IgD-negative memory B cell (primary cell): ENCODE measurements around the gene PDE11A. TPM values are rescaled to one million over a fixed set of nuclear protein-coding genes. Genes with fewer than 3 reads are reported as not detected.

Experiments used
- H3K27ac Mint-ChIP-seq, 3 donors: one replicate each; pipeline ENCODE4 v1.8.0; 2020 to 2022; ENCODE audit warnings: mild to moderate bottlenecking in 3 of 3, mixed read lengths in 3 of 3, moderate library complexity in 1 of 3
- H3K27me3 Mint-ChIP-seq: one replicate; pipeline ENCODE4 v1.8.0; 2021; ENCODE audit warnings: mixed read lengths
- H3K36me3 Mint-ChIP-seq: one replicate; pipeline ENCODE4 v1.8.0; 2020; ENCODE audit warnings: mild to moderate bottlenecking, mixed read lengths
- H3K4me1 Mint-ChIP-seq, 3 donors: one replicate each; pipeline ENCODE4 v1.8.0; 2020 to 2022; ENCODE audit warnings: mixed read lengths in 3 of 3, mild to moderate bottlenecking in 1 of 3
- H3K4me3 Mint-ChIP-seq, 4 donors: one replicate each; pipeline ENCODE4 v1.8.0; 2020 to 2022; ENCODE audit warnings: mild to moderate bottlenecking in 4 of 4, mixed read lengths in 4 of 4, moderate library complexity in 3 of 4
- H3K9me3 Mint-ChIP-seq, 3 donors: one replicate each; pipeline ENCODE4 v1.8.0; 2020 to 2021; ENCODE audit warnings: mixed read lengths in 3 of 3, mild to moderate bottlenecking in 1 of 3
- polyA plus RNA-seq: library from polyadenylated mRNA; unstranded; fragments of 300-500 nt; fragmentation: Illumina TruSeq; gene quantifications from one replicate; pipeline ENCODE4 v1.2.3, GENCODE V29; 2021

PDE11A gene
- polyA plus RNA-seq, 1 donor from 2014 or later: not detected

DNA sequence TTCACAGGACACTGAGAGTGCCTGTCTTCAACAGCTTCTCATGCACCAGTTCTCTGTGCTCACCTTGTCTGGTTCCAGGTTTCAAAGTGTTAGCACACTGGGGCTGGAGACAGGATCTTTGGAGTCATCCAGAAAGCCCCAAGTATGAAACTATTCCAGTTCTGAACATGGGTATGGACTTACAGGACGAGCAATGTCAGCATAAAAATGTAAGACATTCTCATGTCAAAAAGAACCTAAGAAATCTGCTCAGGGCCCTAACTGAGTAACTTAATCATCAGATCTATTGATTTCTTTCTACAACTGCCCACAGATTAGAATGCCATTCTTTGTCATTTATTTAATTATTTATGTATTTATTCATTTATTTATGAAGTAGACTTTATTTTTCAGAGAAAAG, 495.5 kb downstream of the PDE11A start:
- Mint-ChIP-seq H3K9me3 (peaks cover 0 to 2% (median 0%) of the 10 kb centered on the region in 3 donors), H3K4me3 (no peak overlapping the region), H3K27ac (no peak overlapping the region), H3K27me3 (peaks cover 2% of the 10 kb centered on the region), H3K36me3 (no peaks in the 10 kb centered on the region), H3K4me1 (peaks cover 0 to 2% (median 0%) of the 10 kb centered on the region in 3 donors)

DNA sequence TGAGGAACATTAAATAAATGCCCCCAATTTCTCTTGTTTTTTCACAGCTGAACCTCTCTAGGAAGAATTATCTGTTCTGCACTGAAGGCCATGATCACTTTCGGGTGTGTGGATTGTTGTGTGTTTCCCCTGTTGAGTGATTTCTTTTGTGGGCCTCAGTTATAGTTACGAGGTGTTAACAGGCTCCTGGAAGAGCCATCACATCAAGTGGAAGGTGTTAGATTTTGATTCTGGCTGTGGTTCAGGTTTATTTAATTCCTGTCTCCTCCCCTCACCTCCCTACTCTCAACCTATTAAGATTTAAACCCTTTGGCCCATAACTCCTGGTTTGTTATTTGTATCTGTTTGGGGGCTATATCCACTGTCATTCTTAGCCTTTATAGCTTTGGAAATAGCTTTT, 497.2 kb downstream of the PDE11A start:
- peaks cover 0 to 2% (median 0%) of the 10 kb centered on the region in 3 donors for H3K4me1 Mint-ChIP-seq
- no peaks in the 10 kb centered on the region for H3K27me3 Mint-ChIP-seq
- no peak overlapping the region for H3K4me3 Mint-ChIP-seq
- H3K27ac Mint-ChIP-seq: no peak overlapping the region
- H3K36me3 Mint-ChIP-seq: no peaks in the 10 kb centered on the region
- H3K9me3 Mint-ChIP-seq: no peaks in the 10 kb centered on the region

DNA sequence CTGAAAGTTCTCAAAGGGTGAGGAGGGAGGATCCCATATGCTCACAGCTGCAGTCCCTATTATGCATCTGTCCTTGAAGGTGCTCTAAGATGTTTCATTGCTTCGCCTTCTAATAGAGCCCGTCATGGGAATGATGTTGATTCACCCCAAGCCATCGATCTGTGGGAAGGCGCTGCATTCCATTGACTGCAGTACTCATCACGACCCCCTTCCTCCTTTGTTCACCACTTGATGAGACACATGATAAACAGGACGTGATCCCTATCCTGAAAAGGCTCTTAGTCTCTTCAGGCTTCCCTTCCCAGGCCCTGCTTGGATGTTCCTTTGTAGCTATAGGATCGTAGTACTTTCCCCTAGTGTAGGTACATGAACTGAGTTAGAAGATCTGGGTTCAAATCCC, 498.2 kb downstream of the PDE11A start:
- Mint-ChIP-seq H3K27ac (no peak overlapping the region), H3K4me1 (peaks cover 0 to 2% (median 0%) of the 10 kb centered on the region in 3 donors), H3K27me3 (no peaks in the 10 kb centered on the region), H3K36me3 (no peaks in the 10 kb centered on the region), H3K9me3 (no peaks in the 10 kb centered on the region), H3K4me3 (no peak overlapping the region)

Other genes starting within 250 kb of the PDE11A start
- 8.3 TPM for gene RBM45, start 39.7 kb upstream of the PDE11A start, polyA plus RNA-seq
- gene OSBPL6, start 121.7 kb upstream of the PDE11A start, polyA plus RNA-seq: not detected